Measurements from ENCODE around the gene DGKB.

DNA sequence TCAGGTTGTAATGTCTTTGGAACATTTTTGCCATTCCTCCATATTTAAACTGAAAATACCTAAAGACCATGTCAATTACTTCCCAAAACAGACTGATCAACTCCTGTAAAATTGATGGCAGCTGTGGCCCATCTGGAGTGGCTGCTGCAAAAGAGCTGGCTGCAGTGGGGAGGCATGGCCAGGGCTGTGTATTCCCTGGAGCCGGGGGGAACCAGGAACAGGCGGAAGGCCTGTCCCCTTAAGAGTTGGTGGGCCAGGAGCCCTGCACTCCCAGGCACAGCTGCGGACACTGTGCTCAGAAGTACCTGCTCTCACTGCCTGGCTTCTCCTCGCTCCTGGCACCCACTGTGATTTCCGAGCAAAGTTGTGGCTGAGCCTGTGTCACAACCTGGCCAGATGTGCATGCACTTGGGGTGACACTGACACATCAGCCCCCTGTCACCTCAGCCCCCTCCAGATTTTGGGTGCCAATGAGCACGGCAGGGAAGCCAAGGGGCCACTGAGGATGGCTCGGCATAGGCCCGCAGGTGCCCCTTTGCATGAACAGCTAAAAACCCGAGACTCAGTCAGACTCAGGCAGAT, 116.1 kb downstream of the DGKB start:
- no peak for TF ChIP-seq EZH2 (IDR thresholded peaks at IDR 0.05; ENCODE audit: low read length, missing control alignments)
- TF ChIP-seq CTCF (conservative IDR thresholded peaks at IDR 0.05 in 1 of 2, IDR thresholded peaks at IDR 0.05 in 1 of 2; ENCODE audit: low read depth in 1 of 2, low read length in 2 of 2): no peak
